Osteoblast (primary cell): ENCODE data around the gene DLGAP5. TPM values are rescaled to one million over a fixed set of nuclear protein-coding genes. Genes with fewer than 3 reads are reported as not detected.
A peak's percentile ranks its signal among the peaks of the same experiment; 100 is the strongest.

Experiments
- DNase-seq: peaks from one replicate; pipeline ENCODE4 v3.0.0; 2011; ENCODE audit warnings: low spot score, mixed read lengths; ENCODE audit not compliant: insufficient read length; ENCODE audit errors: missing footprints
- H2AFZ ChIP-seq: 2 replicates; pipeline ENCODE4 v1.6.0; 2011; ENCODE audit warnings: mild to moderate bottlenecking, low read length
- H3K27ac ChIP-seq: 2 replicates; pipeline ENCODE4 v1.5.1; 2011; ENCODE audit warnings: mild to moderate bottlenecking, low read depth, low read length, moderate library complexity
- H3K27me3 ChIP-seq: 2 replicates; pipeline ENCODE4 v1.6.0; 2012; ENCODE audit warnings: mild to moderate bottlenecking, control low read depth, inconsistent platforms, low read length, moderate library complexity; ENCODE audit not compliant: insufficient read depth
- H3K36me3 ChIP-seq: 2 replicates; pipeline ENCODE4 v1.5.1; 2011; ENCODE audit warnings: mild to moderate bottlenecking, low read length, control low read depth, moderate library complexity; ENCODE audit not compliant: insufficient read depth
- H3K4me1 ChIP-seq: 2 replicates; pipeline ENCODE4 v1.5.1; 2011; ENCODE audit warnings: mild to moderate bottlenecking, low read length, control low read depth, moderate library complexity; ENCODE audit not compliant: insufficient read depth
- H3K4me2 ChIP-seq: 2 replicates; pipeline ENCODE4 v1.6.0; 2011; ENCODE audit warnings: mild to moderate bottlenecking, low read length; ENCODE audit not compliant: insufficient read depth
- H3K4me3 ChIP-seq: fragments of 200-600 bp; sonication (generic); 3 replicates; pipeline ENCODE4 v1.5.1; 2012; ENCODE audit warnings: mild to moderate bottlenecking, low read length, inconsistent platforms; ENCODE audit not compliant: insufficient read depth
- H3K79me2 ChIP-seq: 2 replicates; pipeline ENCODE4 v1.6.0; 2012; ENCODE audit warnings: mild to moderate bottlenecking, low read length, control low read depth, inconsistent platforms; ENCODE audit not compliant: insufficient read depth
- H3K9me3 ChIP-seq: 2 replicates; pipeline ENCODE4 v1.5.1; 2011; ENCODE audit warnings: low read depth, low read length, control low read depth
- H4K20me1 ChIP-seq: 2 replicates; pipeline ENCODE4 v1.6.0; 2012; ENCODE audit warnings: mild to moderate bottlenecking, low read length, control low read depth; ENCODE audit not compliant: insufficient read depth
- CTCF ChIP-seq: IDR thresholded peaks from 2 replicates; pipeline ENCODE4 v1.5.1; 2011; ENCODE audit warnings: mild to moderate bottlenecking, low read depth, low read length, moderate library complexity; ENCODE audit errors: extremely low read depth
- total RNA-seq: library from RNA; depleted of rRNA; stranded (reverse); fragments of >200 nt; gene quantifications from 2 replicates; pipeline ENCODE4 v1.2.3, GENCODE V29; 2012

Gene DLGAP5
- total RNA-seq, 1 donor: 5.1 TPM

GRCh38 chr14:55198749-55199148 lies 7.4 kb upstream of the DLGAP5 start:
- Histone ChIP-seq H3K27ac (no peak overlapping the region), H3K79me2 (no peaks in the 10 kb centered on the region), H3K4me2 (no peak overlapping the region), H3K27me3 (no peaks in the 10 kb centered on the region), H2AFZ (no peak overlapping the region), H3K4me1 (no peaks in the 10 kb centered on the region), H3K4me3 (no peak overlapping the region), H3K9me3 (no peaks in the 10 kb centered on the region), H4K20me1 (no peaks in the 10 kb centered on the region), H3K36me3 (no peaks in the 10 kb centered on the region)
- DNase-seq: no peak
- TF ChIP-seq CTCF: no peak

DNA sequence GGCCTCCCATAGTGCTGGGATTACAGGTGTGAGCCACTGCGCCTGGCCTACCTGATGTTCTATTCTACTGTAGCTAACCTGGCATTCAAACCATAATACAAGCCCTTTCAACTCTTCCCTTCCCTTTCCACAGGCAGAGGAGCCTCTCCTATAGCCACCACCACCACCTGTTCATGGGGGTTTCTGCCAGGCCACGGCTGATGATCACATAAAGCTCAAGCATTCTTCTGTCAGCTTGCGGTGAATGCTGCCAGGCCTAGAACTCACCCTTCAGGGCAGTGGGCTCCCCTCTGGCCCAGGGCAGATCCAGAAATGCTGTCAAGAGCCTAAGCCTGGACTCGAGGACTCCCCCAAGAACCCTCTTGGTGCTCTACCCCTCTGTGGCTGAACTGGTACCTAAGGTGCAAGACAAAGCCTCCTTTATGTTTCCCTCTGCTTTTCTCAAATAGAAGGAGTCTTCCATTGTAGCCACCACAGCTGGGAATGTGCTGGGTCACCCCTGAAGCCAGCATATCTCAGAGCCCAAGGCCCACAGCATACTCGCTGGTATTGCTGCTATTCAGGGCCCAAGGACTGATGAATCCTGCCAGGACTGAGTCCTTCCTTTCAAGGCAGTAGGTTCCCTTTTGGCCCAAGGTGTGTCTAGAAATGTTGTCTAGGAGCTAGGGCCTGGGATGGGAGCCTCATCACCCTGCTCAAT lies 3.4 kb upstream of the DLGAP5 start:
- Histone ChIP-seq H3K4me3 (no peak overlapping the region), H3K27ac (no peak overlapping the region), H3K36me3 (no peaks in the 10 kb centered on the region), H3K79me2 (peaks cover 16% of the 10 kb centered on the region), H3K4me1 (peaks cover 13% of the 10 kb centered on the region), H3K9me3 (no peaks in the 10 kb centered on the region), H3K27me3 (no peaks in the 10 kb centered on the region), H4K20me1 (no peaks in the 10 kb centered on the region), H2AFZ (no peak overlapping the region), H3K4me2 (no peak overlapping the region)
- DNase-seq: no peak
- no peak for TF ChIP-seq CTCF

DNA sequence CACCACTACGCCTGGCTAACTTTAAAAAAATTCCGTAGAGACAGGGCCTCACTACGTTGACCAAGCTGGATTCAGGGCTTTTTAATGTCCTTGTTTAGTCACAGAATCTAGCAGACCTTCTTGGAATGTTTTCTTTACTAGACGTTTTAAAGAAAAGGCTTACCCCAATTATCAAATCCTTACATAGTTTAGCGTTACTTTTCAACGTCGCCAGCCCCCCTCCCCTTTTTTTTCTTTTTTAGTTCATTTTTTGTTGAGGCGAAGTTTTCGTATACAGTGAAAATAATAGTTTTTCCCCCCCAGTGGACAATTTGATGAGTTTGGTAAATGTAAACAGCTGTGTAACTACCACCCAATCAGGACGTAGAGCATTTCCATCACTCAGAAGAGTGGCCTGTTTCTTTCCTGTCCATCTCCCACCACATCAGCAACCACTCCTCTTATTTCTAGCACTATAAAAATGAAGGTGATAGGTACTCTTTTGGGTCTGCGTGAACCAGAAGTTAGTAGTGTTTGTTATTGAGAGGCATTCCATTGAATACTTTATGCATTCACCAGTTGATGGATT lies 753 bp upstream of the DLGAP5 start:
- DNase-seq: peak; percentile 30
- H4K20me1 ChIP-seq: no peaks in the 10 kb centered on the region
- no peaks in the 10 kb centered on the region for H3K27me3 ChIP-seq
- H3K79me2 ChIP-seq: peaks cover 39% of the 10 kb centered on the region
- peak overlapping the region; percentile 72 for H3K27ac ChIP-seq
- H3K36me3 ChIP-seq: no peaks in the 10 kb centered on the region
- H2AFZ ChIP-seq: peak overlapping the region; percentile 98
- H3K4me3 ChIP-seq: peak overlapping the region; percentile 96
- peak overlapping the region; percentile 97 for H3K4me2 ChIP-seq
- H3K4me1 ChIP-seq: peaks cover 29% of the 10 kb centered on the region
- H3K9me3 ChIP-seq: no peaks in the 10 kb centered on the region
- TF ChIP-seq CTCF: no peak

DNA sequence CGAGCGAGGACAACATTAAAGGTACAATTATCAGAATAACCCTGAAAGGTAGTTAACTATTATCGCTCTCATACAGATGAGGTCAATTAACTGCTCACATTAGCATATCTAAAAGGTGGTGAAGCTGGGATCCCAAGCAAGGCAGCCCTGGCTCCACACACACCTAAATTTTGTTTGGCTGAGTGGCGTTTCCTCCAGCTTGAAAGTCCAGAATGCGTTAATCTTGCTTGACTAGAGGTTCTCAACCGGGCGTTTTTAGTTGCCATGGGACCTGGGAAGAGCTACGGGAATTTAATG lies 531 bp downstream of the DLGAP5 start:
- H3K36me3 ChIP-seq: no peaks in the 10 kb centered on the region
- H2AFZ ChIP-seq: peak overlapping the region; percentile 98
- H3K9me3 ChIP-seq: no peaks in the 10 kb centered on the region
- no peak for TF ChIP-seq CTCF
- peak overlapping the region; percentile 97 for H3K4me2 ChIP-seq
- DNase-seq: peak; percentile 27
- H3K27me3 ChIP-seq: no peaks in the 10 kb centered on the region
- H3K4me1 ChIP-seq: peaks cover 29% of the 10 kb centered on the region
- H3K4me3 ChIP-seq: peak overlapping the region; percentile 96
- H4K20me1 ChIP-seq: no peaks in the 10 kb centered on the region
- H3K79me2 ChIP-seq: peaks cover 49% of the 10 kb centered on the region
- H3K27ac ChIP-seq: peak overlapping the region; percentile 71
